HG02642 (cell line): Measurements from ENCODE around the gene MCF2L.

Experiments used
- ATAC-seq: cut with Tn5 transposase; IDR thresholded peaks from one replicate; pipeline ENCODE4 v1.9.1; 2021; ENCODE audit warnings: mild to moderate bottlenecking; ENCODE audit not compliant: unreplicated experiment, poor library complexity

Gene MCF2L

GRCh38 chr13:112992931-112993680, 24.1 kb downstream of the MCF2L start:
- no peak for ATAC-seq

- ATAC-seq = no peak
Observed at GRCh38 chr13:112994084-112994780, 25.2 kb downstream of the MCF2L start.

GRCh38 chr13:112994781-112995355, 25.9 kb downstream of the MCF2L start:
- ATAC-seq = no peak

GRCh38 chr13:112995395-112996191, 26.6 kb downstream of the MCF2L start:
- no peak for ATAC-seq

- no peak for ATAC-seq
Observed at GRCh38 chr13:112996671-112997091, 27.7 kb downstream of the MCF2L start.

- no peak for ATAC-seq
Observed at GRCh38 chr13:112997188-112998130, 28.4 kb downstream of the MCF2L start.

- ATAC-seq = no peak
Observed at GRCh38 chr13:112998521-112999280, 29.7 kb downstream of the MCF2L start.

GRCh38 chr13:112999414-113000177, 30.6 kb downstream of the MCF2L start:
- no peak for ATAC-seq

- no peak for ATAC-seq
Observed at GRCh38 chr13:113000575-113000974, 31.6 kb downstream of the MCF2L start.

GRCh38 chr13:113001241-113002140, 32.5 kb downstream of the MCF2L start:
- ATAC-seq = no peak

GRCh38 chr13:113002206-113002912, 33.3 kb downstream of the MCF2L start:
- ATAC-seq = no peak

- no peak for ATAC-seq
Observed at GRCh38 chr13:113002913-113003290, 33.9 kb downstream of the MCF2L start.

GRCh38 chr13:113004126-113004525, 35.1 kb downstream of the MCF2L start:
- ATAC-seq = no peak

GRCh38 chr13:113005076-113005865, 36.3 kb downstream of the MCF2L start:
- ATAC-seq = no peak

GRCh38 chr13:113005997-113006396, 37.0 kb downstream of the MCF2L start:
- no peak for ATAC-seq

- ATAC-seq = no peak
Observed at GRCh38 chr13:113006660-113007059, 37.6 kb downstream of the MCF2L start.
